Left kidney (tissue), 8 donors: ENCODE measurements around the gene IL1B. TPM values are rescaled to one million over a fixed set of nuclear protein-coding genes. Genes with fewer than 3 reads are reported as not detected.
"Not testable (repeated sequence)": the region's sequence is repeated elsewhere in the genome, so short reads cannot be mapped to it uniquely, and the experiment has no call there.

Source experiments
- DNase-seq: peaks from one replicate; pipeline ENCODE4 v3.0.0-alpha.2; 2013
- long read RNA-seq, 8 donors: transcript quantifications; one replicate each; lab custom pipeline, GENCODE V29; 2026
- polyA plus RNA-seq: library from polyadenylated mRNA; unstranded; fragments of 120-200 nt; gene quantifications from one replicate; pipeline ENCODE4 v1.2.1, GENCODE V29; 2013; ENCODE audit not compliant: insufficient read length

The IL1B gene
- polyA plus RNA-seq, result 0.65 TPM
- long read RNA-seq, donor 1, partial matches to known transcripts, result 0 of 1 reads
- long read RNA-seq, donor 1, other reads (novel, unspliced or antisense), result 0 of 1 reads
- long read RNA-seq, donor 2, partial matches to known transcripts, result 0 of 1 reads
- long read RNA-seq, donor 2, other reads (novel, unspliced or antisense), result 0 of 1 reads
- long read RNA-seq, donor 3, result 0 reads
- long read RNA-seq, donor 4, result 0 reads
- long read RNA-seq, donor 5, partial matches to known transcripts, result 0 of 1 reads
- long read RNA-seq, donor 5, other reads (novel, unspliced or antisense), result 0 of 1 reads
- long read RNA-seq, donor 6, result 0 reads
- long read RNA-seq, donor 7, result 0 reads
- long read RNA-seq, donor 8, result 0 reads

DNA sequence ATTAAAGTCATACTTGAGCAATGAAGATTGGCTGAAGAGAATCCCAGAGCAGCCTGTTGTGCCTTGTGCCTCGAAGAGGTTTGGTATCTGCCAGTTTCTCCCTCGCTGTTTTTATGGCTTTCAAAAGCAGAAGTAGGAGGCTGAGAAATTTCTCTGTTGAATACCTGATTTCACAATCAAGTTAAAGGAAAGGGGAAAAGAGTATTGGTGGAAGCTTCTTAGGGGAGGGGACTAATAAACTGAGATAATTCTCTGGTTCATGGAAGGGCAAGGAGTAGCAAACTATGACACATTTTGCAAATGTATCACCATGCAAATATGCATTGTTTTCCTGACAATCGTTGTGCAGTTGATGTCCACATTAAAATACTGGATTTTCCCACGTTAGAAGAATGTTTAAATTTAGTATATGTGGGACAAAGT lies at the start of gene IL1B:
Gene IL1B, minus strand, starts transcription at position 85 of the 423 bp plus-strand sequence. CDS start 550 bp downstream, outside the sequence.
- no peak for DNase-seq

- DNase-seq, result no peak
Observed at GRCh38 chr2:112886291-112886690, 49.7 kb upstream of the IL1B start.

DNA sequence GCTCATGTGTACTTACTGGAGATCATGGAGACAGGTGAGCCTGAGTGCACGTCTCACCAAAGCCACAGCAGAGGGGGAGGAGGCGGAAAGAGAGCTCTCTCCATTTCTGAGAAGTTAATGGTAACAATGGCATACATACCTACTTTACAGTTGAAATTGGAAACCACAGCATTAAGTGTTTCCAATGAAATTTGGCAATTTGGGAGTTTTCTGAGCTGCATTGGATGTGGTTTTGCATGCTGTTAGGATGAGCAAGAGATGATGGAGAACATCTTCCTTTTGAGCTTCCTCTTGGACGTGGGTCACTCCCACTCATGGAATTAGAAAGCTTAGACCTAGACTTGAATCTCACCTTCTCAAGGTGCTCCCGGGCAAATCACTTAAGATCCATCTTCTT lies 48.9 kb upstream of the IL1B start:
- DNase-seq, result no peak

DNA sequence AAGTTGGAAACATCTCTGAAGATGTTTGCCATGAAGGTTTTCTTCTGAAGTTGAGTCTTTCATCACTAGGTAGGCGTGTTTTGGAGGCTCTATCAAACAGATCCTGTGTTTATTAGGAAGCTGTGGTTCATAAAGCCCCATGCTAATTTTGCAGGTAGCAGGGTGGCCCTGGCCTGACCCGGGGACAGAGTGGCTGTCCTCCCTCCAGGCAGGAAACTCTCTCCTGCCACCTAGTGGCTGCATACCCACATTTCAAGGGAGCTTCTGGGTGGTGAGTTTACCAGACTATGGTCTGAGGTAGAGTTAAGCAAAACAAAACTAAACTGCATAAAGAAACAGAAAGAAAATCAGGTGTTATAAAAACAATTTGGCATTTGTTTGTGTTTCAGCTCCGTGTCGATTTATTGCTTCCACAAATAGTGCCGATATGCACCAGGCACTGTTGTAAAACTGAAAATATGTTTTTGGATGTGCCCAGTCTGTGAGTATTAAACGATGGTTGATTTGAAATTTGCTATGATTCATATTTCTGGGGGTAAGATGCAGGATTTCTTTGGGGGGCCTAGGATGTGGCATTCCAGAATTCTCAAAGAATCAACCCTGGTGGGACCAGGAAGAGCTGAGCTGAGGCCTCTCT lies 48.4 kb upstream of the IL1B start:
- no peak for DNase-seq

DNA sequence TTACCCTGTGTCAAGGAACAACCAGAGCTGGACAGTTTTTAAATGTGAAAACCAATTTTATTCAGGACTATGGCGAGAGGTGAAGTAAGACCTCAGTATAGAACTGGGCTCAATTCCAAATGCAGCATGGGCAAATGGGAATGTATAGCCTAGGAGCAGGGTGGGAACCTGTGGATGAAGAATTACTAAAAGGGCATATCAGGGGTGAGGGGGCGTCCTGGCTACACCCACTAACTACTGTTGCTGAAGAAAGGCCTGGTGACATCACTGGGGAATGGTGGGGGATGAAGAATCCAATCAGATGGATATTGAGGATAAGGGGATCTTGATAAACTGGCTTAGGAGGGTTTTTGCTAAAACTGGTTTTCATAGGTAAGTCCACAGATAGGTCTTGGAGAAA lies 47.1 kb upstream of the IL1B start:
- no peak for DNase-seq

- DNase-seq, result no peak
Observed at GRCh38 chr2:112881217-112881985, 44.8 kb upstream of the IL1B start.

- DNase-seq, result no peak
Observed at GRCh38 chr2:112880696-112881095, 44.1 kb upstream of the IL1B start.

DNA sequence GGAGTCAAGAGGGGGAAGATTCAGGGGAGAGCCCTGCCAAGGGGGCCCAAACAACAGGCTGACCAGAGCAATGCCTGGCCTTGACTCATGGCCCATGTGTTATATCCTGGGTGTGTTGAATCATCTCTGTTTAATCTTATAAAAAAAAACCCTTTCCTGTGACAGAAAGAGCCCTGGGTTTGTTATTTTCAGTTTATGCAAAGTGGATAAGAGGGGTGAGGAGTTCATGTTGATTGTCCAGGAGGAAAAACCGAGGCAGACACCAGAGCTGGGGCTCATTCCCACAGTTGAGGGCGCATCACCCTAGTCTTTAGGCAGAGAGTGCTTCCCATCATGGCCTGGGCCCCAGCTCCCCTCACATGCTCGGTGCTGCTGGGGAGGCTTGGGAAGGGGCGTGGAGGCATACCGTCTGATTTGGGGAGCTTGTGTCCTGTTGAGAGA lies 43.5 kb upstream of the IL1B start:
- no peak for DNase-seq

DNA sequence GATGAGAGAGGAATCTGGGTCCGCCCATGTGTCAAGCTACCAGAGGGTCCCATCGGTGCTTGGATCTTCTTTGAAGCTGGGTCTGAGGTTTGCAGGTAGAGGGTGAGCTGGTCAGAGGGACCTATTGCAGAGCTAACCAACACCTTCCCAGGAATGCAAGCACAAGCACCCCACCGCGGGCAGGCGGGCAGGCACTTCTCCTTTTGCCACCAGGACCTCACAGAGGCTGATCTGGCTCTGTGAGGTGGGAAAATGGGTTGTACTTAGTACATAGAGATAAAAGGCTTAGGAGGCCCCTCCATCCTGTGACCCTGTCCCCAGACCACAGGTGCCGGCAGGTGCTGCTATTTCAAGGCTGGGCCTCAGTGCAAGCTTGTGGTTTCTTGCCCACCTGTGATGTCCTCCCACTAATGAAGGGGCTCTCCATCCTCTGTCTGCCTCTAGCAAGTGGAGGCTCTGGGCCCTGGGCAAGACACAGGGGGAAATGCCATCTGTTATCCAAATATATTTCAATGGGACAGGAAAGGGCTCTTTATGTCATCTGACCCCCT lies 43.0 kb upstream of the IL1B start:
- DNase-seq, result no peak

GRCh38 chr2:112877423-112877822 lies 40.8 kb upstream of the IL1B start:
- no peak for DNase-seq

DNA sequence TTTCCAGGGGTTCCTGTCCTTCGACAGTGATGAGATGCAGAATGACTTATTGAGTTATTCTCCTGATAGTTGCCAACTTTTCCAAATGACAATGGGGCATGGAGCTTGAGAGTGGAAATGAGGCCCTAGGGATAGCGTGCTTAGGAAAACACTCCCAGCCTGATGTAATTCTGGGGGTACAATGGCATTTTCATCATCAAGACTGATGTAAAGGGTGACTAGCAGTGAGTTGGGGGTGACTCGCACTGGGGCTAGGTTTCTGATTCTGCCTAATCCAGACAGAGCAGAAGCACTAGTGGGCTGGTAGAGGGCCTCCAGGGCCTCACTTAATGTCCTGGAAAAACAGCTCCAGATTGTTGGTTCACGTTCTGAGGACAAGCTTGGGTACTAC lies 40.4 kb upstream of the IL1B start:
- DNase-seq, result no peak

DNA sequence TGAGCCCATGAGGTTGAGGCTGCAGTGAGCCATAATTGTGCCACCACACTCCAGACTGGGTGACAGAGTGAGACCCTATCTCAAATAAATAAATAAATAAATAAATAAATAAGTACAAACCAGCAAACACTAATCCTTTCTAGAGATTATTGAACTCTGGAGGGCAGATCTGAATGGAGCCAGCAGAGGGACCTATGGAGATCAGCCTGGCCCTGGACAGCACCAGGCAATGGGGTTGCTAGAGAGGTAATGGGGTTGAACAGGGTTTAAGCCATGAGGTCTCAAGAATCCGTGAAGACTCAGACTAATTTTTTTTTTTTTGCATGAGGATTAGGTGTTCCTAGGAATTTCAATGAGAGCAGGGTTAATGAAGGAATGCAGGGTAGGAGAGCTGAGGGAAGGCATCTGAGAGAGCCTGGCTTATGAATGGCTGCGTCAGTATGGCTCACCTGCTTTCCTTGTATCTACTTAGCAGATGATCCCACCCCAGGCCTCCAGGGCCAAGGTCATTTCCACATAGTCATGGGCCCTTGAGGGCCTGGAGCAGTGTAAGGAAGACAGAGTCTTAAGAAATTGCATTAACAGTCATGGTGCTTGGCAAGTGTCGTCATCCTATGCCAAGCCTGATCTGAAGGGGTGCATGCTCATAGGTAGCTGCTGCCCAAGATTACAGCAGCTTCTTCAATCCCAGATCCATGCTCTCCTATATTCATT lies 39.8 kb upstream of the IL1B start:
- no peak for DNase-seq

DNA sequence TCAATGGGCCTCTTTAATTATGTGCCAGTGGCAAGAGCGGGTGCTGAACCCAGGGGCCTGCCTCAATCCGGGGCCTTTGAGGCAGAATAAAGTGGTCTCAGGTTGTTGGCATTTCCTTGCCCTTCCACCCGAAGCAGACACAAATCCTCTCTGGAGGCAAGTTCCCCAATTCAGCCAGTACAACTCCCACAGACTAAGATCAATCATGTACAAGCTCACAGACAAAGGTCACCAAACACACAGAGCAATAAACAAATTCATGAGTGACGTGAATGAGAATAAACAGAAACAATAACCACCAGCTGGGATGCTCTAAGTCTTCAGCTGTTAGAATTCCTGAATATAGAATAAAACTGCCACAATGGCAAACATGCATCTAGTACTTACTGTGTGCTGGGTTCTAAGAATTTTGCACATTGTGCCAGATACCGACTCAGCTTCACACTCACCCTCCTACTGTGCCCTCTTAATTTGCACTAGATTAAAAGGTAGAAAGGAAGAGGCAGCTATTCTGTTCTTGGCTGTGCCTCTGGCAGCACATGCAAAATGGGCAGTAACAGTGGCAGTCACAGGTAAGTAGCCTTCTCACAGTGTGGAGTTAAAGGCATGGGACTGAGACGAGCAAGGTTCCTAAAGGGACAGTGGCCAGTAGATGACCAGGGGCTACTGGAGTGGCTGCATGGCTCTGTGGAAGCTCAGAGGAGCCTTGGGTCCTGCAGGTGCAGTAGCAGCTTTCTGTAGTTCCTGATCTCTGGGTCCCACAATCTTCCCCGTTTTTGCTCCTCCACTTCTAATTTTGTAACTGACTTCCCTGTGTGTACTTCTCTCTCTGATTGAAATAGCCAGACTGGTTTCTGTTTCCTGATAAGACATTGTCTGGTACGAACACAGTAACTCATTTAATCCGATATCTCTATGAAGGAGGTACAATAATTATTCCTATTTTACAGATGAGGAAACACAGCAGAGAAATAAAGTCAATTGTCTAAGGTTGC lies 34.6 kb upstream of the IL1B start:
- no peak for DNase-seq

- peak; percentile 63 for DNase-seq
Observed at GRCh38 chr2:112869258-112869842, 32.8 kb upstream of the IL1B start.

- no peak for DNase-seq
Observed at GRCh38 chr2:112867701-112868631, 31.4 kb upstream of the IL1B start.

GRCh38 chr2:112866128-112866835 lies 29.7 kb upstream of the IL1B start:
- no peak for DNase-seq

DNA sequence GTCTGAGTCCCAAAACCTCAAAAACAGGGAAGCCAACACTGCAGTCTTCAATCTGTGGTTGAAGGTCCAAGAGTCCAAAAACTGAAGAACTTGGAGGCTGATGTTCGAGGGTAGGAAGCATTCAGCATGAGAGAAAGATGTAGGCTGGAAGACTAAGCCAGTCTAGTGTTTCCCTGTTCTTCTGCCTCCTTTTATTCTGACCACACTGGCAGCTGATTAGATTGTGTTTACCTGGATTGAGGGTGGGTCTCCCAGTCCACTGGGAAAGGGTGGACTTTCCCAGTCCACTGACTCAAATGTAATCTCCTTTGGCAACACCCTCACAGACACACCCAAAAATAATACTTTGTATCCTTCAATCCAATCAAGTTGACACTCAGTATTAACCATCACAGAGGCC lies 27.5 kb upstream of the IL1B start:
- no peak for DNase-seq

GRCh38 chr2:112859406-112860183 lies 23.0 kb upstream of the IL1B start:
- DNase-seq, result not testable (repeated sequence)
